ENCODE measurements around the gene DCX.
"Not testable (repeated sequence)": the region's sequence is repeated elsewhere in the genome, so short reads cannot be mapped to it uniquely, and the experiment has no call there.

The DCX gene

GRCh38 chrX:111348429-111348828 lies 63.6 kb downstream of the DCX start:
- TF ChIP-seq CTCF (IDR thresholded peaks at IDR 0.05; ENCODE audit: low read depth, low read length, missing control alignments): no peak
- no peak overlapping the region for H3K4me3 ChIP-seq (ENCODE audit: low read depth, low read length)
- DNase-seq (ENCODE audit: low read depth): no peak

- H3K4me3 ChIP-seq (ENCODE audit: low read depth, low read length); DNase-seq (ENCODE audit: low read depth): not testable (repeated sequence)
Observed at GRCh38 chrX:111346150-111346549, 65.8 kb downstream of the DCX start.

- no peak for DNase-seq (ENCODE audit: low read depth)
- no peak for TF ChIP-seq CTCF (IDR thresholded peaks at IDR 0.05; ENCODE audit: low read depth, low read length, missing control alignments)
- no peak overlapping the region for H3K4me3 ChIP-seq (ENCODE audit: low read depth, low read length)
Observed at GRCh38 chrX:111340054-111340453, 71.9 kb downstream of the DCX start.

- no peak overlapping the region for H3K4me3 ChIP-seq (ENCODE audit: low read depth, low read length)
- no peak for TF ChIP-seq CTCF (IDR thresholded peaks at IDR 0.05; ENCODE audit: low read depth, low read length, missing control alignments)
Observed at GRCh38 chrX:111339212-111339611, 72.8 kb downstream of the DCX start.

GRCh38 chrX:111338095-111338698 lies 73.8 kb downstream of the DCX start:
- DNase-seq (ENCODE audit: low read depth): no peak
- H3K4me3 ChIP-seq (ENCODE audit: low read depth, low read length): no peak overlapping the region
- no peak for TF ChIP-seq CTCF (IDR thresholded peaks at IDR 0.05; ENCODE audit: low read depth, low read length, missing control alignments)

More at GRCh38 chrX:111339212-111339611, 72.8 kb downstream of the DCX start:
- DNase-seq (ENCODE audit: low read depth): no peak

- TF ChIP-seq CTCF (IDR thresholded peaks at IDR 0.05; ENCODE audit: low read depth, low read length, missing control alignments): no peak
- H3K4me3 ChIP-seq (ENCODE audit: low read depth, low read length): no peak overlapping the region
- no peak for DNase-seq (ENCODE audit: low read depth)
Observed at GRCh38 chrX:111337067-111337637, 74.8 kb downstream of the DCX start.

- no peak for TF ChIP-seq CTCF (IDR thresholded peaks at IDR 0.05; ENCODE audit: low read depth, low read length, missing control alignments)
- no peak overlapping the region for H3K4me3 ChIP-seq (ENCODE audit: low read depth, low read length)
- no peak for DNase-seq (ENCODE audit: low read depth)
Observed at GRCh38 chrX:111336141-111336540, 75.9 kb downstream of the DCX start.

All from GM12864 (cell line).